GM12801 (cell line): ENCODE data around the gene PASK.

Experiments used
- CTCF ChIP-seq: IDR thresholded peaks from one replicate; pipeline ENCODE4 v1.5.1; 2011; ENCODE audit warnings: control low read depth; ENCODE audit not compliant: insufficient read length; ENCODE audit errors: extremely low read depth

PASK gene

GRCh38 chr2:241142063-241142462, 7.2 kb downstream of the PASK start:
- no peak for TF ChIP-seq CTCF

- no peak for TF ChIP-seq CTCF
Observed at GRCh38 chr2:241141214-241141770, 8.0 kb downstream of the PASK start.

DNA sequence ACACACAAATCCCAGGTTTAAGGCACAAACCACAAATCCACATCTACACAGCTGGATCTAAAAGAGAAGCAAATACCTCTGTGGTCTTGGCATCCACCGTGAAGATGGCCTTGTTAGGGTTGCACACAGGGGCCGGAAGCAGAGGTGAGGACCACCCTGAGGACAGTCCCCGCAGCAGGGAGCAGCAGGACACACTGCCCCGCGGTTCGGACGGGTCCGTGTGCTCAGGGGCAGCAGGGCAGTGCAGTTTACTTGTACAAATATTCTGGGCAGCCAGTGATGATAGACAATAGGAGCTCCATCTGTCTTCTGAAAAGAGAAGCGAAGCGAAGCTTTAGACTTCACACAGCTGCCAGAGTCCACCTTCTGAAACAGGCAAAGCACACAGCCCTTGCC, 8.8 kb downstream of the PASK start:
- no peak for TF ChIP-seq CTCF

DNA sequence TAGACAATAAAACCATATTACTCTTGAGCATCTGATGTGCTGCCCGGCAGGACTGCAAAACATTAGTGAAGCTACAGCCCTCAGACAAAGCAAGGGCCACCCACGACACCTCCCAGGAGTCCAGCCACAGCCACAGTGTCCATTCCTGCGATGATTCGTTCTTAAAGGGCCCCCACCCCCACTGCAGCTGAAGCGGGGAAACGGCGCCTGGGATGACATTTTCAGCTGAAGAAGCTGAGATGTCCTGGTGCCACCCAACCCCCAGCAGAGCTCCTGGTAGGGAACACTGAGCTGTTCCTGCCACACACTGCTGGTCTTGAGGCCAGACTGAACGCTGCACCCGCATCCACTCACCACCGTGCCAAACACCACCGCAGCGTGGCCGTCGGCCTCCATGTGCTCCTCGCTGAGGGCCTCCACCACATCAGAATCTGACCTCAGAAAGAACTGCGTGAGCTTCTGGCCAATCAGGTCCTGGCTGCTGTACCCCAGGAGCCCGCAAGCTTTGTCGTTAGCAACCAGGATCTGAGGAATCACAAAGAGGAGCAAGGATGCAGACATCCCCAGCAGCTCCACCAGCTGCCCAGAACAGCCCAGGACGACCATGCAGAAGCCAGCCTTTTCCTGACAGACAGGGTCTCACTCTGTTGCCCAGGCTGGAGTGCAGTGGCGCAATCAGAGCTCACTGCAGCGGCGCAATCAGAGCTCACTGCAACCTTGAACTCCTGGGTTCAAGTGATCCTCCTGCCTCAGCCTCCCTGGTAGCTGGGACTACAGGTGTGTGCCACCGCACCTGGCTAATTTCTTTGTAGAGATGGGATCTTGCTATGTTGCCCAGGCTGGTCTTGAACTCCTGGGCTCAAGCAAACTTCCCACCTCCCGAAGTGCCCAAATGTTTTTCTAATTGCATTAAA, 9.5 kb downstream of the PASK start:
- no peak for TF ChIP-seq CTCF

DNA sequence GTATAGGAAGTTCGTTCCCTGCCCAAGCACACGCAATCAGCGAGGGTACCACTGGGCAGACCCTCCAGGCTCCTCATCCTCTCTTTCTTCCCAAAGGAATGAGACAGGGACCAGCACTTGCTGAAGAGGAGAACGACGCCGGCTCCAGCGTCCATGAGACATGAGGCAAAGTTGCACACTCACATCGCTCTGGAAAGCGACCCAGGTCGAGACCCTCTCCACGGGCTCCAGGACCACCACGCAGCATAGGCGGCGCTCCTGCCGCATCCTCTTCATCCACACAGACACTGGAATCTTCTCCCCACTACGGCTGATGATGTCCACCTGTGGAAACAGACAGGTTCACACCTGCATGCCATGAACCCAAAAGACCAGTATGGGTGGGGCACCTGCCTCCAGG, 10.8 kb downstream of the PASK start:
- no peak for TF ChIP-seq CTCF

GRCh38 chr2:241137276-241138190, 11.7 kb downstream of the PASK start:
- no peak for TF ChIP-seq CTCF

DNA sequence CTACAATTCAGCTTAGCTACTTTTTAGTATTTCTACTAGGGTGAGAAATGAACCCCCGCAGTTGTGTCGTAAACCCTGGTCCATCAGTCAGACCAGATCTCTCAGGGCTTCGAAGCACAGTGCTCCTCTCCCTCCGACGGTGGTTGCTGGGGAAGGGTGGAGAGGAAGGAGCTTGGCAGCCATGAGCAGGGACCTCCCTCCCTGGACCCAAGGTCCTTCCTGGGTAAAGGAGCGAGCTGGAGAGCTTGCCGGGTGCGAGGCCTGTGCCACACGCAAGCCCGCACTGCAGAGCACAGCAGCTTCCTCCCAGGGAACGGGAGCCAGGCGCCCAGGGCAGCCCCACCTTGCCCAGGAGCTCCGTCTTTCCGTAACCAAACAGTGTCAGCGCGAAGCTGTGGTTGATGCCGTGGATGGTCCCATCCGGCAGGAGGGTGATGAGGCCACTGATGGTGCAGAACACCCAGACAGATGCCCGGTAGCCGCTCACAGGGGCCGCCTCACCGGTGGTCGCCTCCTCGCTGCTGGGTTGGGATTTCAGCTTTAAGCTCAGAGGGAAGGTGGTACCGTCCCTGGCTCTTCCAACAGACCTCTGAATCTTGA, 12.5 kb downstream of the PASK start:
- no peak for TF ChIP-seq CTCF
